ENCODE results near the gene TMCC2.
"Not testable (repeated sequence)": the region's sequence is repeated elsewhere in the genome, so short reads cannot be mapped to it uniquely, and the experiment has no call there.

TMCC2 gene

GRCh38 chr1:205211839-205212536, 15.8 kb upstream of the TMCC2 start:
- FAIRE-seq: no peak

DNA sequence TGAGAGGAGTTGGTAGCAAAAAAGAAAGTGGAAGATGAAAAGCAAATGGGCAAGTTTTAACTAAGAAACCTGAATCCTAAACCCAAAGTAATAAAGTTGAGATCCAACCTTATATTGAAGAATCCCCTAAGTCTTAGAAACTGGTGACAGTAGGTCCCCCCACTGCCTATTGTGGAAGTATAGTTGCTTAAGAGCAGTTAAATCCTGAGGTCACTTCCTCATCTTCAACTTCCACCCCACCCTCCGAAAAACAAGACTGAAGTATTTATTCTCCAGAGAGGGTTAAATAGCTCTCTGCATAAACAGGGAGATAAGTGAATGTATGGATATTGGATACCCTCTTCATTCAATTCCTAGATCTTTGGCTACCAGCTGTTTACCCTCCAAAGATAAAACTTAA, 13.0 kb upstream of the TMCC2 start:
- no peak for FAIRE-seq

More at GRCh38 chr1:205211839-205212536, 15.8 kb upstream of the TMCC2 start:
- DNase-seq (ENCODE audit: low spot score): no peak

DNA sequence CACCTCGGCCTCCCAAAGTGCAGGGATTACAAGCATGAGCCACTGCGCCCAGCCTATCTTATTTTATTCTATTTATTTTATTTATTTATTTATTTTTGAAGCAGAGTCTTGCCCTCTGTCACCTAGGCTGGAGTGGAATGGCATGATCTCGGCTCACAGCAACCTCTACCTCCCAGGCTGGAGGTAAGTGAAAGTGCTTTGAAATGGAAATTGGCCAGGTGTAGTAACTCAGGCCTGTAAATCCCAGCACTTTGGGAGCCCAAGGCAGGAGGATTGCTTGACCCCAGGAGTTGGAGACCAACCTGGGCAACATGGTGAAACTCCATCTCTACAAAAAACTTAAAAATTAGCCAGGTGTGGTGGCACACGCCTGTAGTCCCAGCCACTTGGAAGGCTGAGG, 11.2 kb upstream of the TMCC2 start:
- DNase-seq (ENCODE audit: low spot score) (no peak), FAIRE-seq (no peak)

More for the DNA sequence above, 13.0 kb upstream of the TMCC2 start:
- DNase-seq (ENCODE audit: low spot score): no peak

GRCh38 chr1:205217418-205217817, 10.3 kb upstream of the TMCC2 start:
- FAIRE-seq (no peak), DNase-seq (ENCODE audit: low spot score) (no peak)

GRCh38 chr1:205220421-205220820, 7.3 kb upstream of the TMCC2 start:
- no peak for FAIRE-seq

GRCh38 chr1:205224736-205225135, 3.0 kb upstream of the TMCC2 start:
- DNase-seq (ENCODE audit: low spot score) (no peak), FAIRE-seq (no peak)

More at GRCh38 chr1:205220421-205220820, 7.3 kb upstream of the TMCC2 start:
- DNase-seq (ENCODE audit: low spot score): no peak

DNA sequence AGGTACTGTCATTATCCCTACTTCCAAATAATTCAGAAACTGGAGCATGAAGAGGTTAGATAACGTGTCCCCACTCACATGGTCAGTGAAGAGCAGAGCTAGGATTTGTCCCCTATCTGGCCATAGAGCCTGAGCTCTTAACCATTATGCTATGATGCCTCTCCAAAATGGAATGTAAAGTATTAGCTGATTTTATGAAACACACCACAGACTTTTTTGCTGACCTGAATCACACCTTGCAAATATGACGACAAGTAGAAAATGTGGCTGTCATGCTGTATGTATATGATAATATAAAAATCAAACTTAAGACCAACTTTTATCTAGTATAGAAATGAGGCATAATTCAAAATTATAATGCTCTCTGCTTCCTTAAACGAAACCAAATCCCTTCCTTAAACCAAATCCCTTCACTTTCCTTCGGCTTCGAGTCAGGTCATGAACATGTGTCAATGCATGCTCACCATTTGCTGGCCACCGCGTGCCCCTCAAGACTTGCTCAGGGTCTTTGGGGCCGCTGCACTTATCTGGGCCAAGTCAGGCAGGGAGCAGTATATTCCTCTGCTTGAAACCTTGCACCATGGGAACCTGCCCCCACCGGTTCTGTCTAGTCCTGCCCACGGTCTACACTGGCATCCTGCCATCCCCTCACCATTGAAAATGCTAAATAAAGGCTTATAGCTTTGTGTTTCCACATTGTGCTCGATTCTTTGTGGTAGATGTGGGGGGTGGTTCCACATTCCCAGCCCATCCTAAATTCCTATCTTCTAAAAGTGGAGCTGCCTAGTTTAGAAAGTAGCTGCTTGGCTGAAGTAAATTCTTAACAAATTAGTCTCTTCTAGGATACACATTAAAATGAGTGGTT, 1.6 kb upstream of the TMCC2 start:
- no peak for FAIRE-seq
- DNase-seq (ENCODE audit: low spot score): no peak

GRCh38 chr1:205226868-205227583, 720 bp upstream of the TMCC2 start:
- FAIRE-seq: no peak
- DNase-seq (ENCODE audit: low spot score): peak; percentile 29

- DNase-seq (ENCODE audit: low spot score) (no peak), FAIRE-seq (no peak)
These were observed 361 bp downstream of the TMCC2 start for GRCh38 chr1:205228093-205228521.

DNA sequence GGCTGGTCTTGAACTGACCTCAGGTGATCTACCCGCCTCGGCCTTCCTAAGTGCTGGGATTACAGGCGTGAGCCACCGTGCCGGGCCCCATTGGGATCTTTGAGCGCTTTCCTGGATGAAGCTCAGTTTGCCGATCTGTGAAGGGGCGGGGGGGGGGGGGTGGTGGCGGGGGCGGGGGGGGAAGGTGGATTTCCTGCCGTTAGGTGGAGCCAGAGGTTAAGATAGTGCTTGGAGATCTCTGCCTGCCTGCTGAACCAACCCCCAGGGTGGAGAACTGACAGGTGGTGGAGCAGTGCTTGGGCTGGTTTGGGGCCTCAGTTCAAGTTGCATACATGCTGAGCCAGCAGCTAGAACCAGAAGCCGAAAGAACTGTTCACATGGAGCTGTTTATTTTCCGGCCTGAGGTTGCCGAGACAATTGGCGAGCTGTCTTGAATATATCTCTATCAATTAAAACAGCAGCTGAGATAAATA, 1.7 kb downstream of the TMCC2 start:
- FAIRE-seq: no peak

DNA sequence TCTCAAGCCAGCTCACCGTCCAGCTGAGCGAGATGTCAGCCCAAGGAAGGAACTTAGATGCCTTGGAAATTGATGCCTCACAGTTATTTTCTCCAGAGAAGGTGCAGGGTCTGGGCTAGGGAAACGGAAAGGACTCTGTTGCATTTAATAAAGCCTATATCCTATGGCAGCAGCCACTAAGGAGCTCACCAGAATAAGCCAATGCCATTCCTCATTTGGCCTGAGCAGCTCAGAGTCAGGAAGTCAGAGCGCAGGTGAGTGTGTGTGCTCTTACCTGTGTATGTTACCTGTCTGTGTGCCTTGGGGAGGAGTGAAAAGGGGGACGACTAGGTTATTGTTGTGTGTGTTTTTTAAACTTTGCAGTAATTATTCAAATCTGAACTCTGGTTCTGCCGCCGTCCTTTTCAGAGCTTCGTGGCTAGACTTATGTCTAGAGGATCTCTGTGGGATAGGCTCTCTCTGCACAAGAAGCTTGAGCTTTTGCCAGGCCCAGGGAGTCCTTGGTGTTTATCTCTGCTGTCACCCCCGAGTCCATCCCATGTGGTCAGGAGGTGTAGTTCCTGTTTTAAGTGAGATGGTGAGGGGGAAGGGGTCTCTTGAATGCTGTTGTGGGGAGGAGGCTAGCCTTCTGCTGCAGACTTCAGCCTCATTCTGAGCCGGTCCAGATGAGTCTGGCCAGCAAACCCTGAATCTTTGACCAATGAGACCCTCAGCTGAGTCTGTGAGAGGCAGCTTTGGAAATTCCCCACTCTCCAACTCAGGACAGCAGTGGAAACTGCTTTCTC, 2.4 kb downstream of the TMCC2 start:
- DNase-seq (ENCODE audit: low spot score) (no peak), FAIRE-seq (no peak)

More for the DNA sequence above, 1.7 kb downstream of the TMCC2 start:
- peak; percentile 49 for DNase-seq (ENCODE audit: low spot score)

DNA sequence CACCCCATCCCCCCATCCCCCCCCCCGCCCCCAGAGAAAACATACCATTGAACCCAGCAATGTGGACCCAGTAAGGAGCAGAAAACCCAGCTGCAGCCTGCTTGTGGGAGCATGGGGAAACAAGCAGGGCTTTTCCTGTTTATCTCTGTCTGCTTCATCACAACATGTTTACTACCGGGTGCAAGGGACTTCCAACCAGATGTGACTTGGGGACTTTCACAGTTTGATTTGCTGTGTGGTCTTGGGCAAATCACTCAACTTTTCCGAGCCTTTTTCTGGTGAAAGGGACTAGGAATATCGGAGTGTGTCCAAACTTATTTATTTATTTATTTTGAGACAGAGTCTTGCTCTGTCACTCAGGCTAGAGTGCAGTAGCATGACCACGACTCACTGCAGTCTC, 3.2 kb downstream of the TMCC2 start:
- DNase-seq (ENCODE audit: low spot score) (no peak), FAIRE-seq (no peak)

DNA sequence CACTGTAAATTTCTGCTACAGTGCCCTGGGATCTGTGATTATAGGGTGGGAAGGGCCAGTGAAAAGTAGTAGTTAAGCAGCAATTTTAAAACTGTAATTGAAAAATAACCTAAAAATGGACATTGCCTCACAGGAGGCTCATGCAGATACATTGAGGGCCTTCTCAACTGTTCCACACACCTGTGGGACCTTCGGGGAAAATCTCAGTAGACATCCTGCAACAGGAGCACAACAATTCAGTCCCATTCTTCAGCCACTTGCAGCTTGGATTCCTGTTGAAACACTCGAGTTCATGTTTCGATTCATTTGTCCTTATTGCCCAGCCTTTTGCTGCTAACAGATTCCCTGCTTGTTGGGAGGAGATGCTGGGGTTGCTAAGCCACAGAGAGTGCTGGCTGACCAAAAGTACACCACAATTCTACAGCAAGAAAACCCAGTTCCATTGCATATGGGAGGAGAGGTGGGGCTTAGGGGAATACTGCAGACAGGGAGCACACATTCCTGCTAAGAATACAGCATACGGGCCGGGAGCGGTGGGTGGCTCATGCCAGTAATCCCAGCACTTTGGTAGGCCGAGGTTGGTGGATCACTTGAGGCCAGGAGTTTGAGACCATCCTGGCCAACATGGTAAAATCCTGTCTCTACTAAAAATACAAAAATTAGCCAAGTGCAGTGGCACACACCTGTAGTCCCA, 4.5 kb downstream of the TMCC2 start:
- no peak for FAIRE-seq
- DNase-seq (ENCODE audit: low spot score): no peak

GRCh38 chr1:205232945-205233397, 5.2 kb downstream of the TMCC2 start:
- FAIRE-seq: no peak
- DNase-seq (ENCODE audit: low spot score): no peak

- not testable (repeated sequence) for FAIRE-seq; DNase-seq (ENCODE audit: low spot score)
These were observed 6.2 kb downstream of the TMCC2 start for GRCh38 chr1:205233986-205234385.

GRCh38 chr1:205235951-205236350, 8.2 kb downstream of the TMCC2 start:
- no peak for DNase-seq (ENCODE audit: low spot score)

GRCh38 chr1:205236526-205236925, 8.8 kb downstream of the TMCC2 start:
- FAIRE-seq: no peak

More at GRCh38 chr1:205235951-205236350, 8.2 kb downstream of the TMCC2 start:
- FAIRE-seq: no peak

GRCh38 chr1:205236951-205237475, 9.3 kb downstream of the TMCC2 start:
- FAIRE-seq (no peak), DNase-seq (ENCODE audit: low spot score) (no peak)

More at GRCh38 chr1:205236526-205236925, 8.8 kb downstream of the TMCC2 start:
- no peak for DNase-seq (ENCODE audit: low spot score)

DNA sequence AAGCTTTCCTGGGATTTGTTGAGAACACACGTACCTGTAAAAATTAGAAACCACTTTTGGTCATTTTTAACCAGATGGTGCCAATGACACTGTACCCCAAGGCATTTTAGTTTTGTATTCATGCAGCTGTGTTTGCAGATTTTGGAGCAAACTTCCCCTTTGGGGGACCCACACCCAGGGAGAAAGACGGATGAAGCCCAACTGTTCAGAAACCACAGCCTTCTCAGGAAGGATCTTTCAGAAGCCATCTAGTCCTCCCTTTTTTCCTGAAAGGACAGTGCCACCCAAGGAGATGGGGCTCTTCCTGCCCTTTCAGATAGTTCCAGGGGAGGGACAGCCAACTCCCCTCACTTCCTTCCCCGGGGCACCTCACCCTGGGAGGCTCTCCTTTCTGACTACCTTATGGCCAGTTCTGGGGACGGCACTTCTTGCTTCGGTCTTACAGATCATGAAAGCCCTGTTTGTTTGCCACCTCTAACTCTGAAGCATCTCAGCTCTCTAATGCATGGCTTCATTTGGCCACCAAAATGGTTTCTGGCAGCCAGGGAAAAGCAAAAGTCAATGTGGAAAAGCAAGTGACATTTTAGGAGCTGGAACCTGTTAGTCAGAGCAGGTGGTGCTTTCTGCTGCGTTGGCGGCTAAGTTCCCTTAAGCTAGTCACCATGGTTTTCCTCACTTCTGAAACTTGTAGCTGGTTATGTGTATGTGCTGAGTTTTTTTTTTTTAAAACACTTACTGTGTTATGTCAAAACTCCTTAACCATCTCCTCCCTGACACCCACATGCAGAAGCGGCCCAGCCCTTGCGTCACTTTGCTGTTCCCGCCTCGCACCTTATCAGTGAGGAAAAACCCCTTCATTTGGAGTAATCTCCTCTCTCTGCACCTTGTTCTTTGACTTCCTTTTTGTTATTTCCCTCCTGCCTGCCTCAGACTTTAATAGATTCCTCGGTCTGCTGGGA, 10.1 kb downstream of the TMCC2 start:
- FAIRE-seq (no peak), DNase-seq (ENCODE audit: low spot score) (no peak)

Measured in RCC 7860 (cell line).